ENCODE measurements around the gene ANKRD31.
"Not testable (repeated sequence)": the region's sequence is repeated elsewhere in the genome, so short reads cannot be mapped to it uniquely, and the experiment has no call there.

The ANKRD31 gene

DNA sequence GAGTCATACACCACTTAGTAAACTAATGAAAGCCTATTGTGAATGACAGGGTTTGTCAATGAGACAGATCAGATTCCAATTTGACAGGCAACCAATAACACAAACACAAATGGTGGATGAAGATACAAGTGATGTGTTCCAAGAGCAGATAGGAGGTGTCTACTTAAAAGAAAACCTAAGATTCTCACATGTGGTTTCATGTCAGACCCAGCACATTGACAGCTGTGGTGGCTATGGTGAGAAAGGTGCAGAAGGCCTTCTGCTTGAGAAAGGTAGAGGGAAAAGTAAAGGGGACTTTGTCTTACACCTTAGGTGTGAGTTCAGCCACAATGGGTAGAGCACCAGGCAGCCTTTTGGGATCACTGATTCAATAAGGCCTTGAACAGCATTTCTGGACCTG, 11.2 kb downstream of the ANKRD31 start:
- no peak for DNase-seq (ENCODE audit: low read depth in 3 of 3)

GRCh38 chr5:75220787-75221186, 15.9 kb downstream of the ANKRD31 start:
- not testable (repeated sequence) for DNase-seq (ENCODE audit: low read depth in 3 of 3)

DNA sequence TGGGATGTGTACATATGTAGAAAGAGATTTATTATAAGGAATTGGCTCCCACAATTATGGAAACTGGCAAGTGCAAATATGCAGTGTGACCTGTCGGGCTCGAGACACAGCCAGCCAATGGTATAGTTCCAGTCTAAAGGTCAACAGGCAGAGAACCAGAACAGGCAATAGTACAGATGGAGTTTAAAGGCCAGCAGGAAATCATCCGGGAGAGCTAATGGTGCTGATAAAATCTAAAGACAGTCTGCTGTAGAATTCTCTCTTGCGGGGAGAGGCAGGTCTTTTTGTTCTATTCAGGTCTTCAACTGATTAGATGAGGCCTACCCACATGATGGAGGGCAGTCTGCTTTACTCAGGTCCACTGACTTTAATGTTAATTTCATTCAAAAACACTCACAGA, 21.8 kb downstream of the ANKRD31 start:
- no peak for DNase-seq (ENCODE audit: low read depth in 3 of 3)

- no peak for DNase-seq (ENCODE audit: low read depth in 3 of 3)
These were observed 22.3 kb downstream of the ANKRD31 start for GRCh38 chr5:75214409-75214808.

- no peak for DNase-seq (ENCODE audit: low read depth in 3 of 3)
These were observed 33.1 kb downstream of the ANKRD31 start for GRCh38 chr5:75203604-75204003.

- no peak for DNase-seq (ENCODE audit: low read depth in 3 of 3)
These were observed 33.7 kb downstream of the ANKRD31 start for GRCh38 chr5:75202935-75203334.

GRCh38 chr5:75200776-75201175, 35.9 kb downstream of the ANKRD31 start:
- no peak for DNase-seq (ENCODE audit: low read depth in 3 of 3)

DNA sequence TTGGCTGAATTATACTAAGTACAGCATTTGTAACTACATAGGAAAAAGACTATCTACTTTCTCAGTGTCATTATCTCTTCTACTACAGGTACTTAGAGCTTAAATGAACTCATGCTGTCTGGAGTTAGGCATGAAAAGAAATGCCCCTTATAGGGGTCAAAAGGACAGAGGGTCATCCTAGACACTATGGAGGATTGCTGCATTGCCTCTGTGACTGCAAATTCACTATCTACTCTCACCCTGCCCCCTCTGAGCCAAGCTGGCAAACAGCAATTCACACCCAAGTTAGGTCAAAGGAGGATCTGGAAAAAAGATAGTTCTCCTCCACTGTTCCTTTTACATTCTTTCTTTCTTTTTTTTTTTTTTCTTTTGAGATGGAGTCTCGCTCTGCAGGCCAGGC, 36.7 kb downstream of the ANKRD31 start:
- no peak for DNase-seq (ENCODE audit: low read depth in 3 of 3)

DNA sequence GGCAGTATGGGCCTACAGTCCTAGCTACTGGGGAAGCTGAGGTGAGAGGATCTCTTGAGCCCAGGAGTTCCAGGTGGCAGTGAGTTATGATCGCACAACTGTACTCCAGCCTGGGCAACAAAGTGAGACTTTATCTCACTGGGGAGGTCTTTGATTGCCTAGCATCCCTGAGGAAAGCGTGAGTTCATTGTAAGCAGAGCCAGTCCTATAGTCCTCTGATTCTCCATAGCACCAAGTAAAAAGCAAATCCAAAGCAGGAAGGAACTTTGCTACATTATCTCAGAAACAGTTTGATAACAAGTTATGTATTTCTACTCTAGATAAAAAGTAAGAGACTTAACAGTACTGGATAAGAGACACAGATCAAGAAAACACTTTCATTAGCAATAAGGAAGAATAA, 37.6 kb downstream of the ANKRD31 start:
- DNase-seq (ENCODE audit: low read depth in 3 of 3) = no peak

DNA sequence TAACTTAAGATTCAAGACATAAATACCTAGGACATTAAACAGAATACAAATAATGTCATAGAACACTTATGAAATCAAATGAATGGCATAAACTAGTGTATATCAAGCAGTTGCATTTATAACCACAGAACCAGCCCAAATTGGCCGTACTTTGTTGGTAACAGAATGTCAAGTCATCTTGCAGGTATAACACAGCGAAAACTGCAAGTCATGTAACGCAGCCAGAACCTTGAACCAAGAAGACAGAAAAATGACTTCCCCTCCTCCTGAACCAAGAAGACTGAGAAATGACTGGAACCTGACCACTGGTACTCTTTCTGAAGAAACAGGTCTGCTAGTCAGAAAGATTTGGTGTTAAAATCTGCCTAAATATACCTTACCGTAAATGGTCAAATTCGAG, 38.9 kb downstream of the ANKRD31 start:
- DNase-seq (ENCODE audit: low read depth in 3 of 3) = no peak

- DNase-seq (ENCODE audit: low read depth in 3 of 3) = no peak
These were observed 43.9 kb downstream of the ANKRD31 start for GRCh38 chr5:75192804-75193203.

DNA sequence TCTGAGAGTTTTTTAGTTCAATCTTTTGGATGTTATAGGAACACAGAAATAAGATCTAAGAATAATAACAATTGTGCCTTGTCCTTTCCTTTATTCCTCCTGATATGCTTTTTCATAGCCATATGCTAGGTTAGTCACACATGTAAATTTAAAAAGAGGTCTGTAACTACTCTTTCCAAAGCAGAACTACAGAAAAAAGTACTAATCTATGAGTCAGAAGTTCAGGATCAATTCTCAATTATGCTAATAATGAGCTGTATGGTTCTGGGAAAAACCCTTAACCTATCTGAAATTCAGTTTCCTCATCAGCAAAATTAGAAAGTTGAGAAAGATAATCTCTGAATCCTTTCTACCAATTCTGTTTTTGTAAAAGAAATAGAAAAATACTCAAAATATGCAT, 44.4 kb downstream of the ANKRD31 start:
- no peak for DNase-seq (ENCODE audit: low read depth in 3 of 3)

DNA sequence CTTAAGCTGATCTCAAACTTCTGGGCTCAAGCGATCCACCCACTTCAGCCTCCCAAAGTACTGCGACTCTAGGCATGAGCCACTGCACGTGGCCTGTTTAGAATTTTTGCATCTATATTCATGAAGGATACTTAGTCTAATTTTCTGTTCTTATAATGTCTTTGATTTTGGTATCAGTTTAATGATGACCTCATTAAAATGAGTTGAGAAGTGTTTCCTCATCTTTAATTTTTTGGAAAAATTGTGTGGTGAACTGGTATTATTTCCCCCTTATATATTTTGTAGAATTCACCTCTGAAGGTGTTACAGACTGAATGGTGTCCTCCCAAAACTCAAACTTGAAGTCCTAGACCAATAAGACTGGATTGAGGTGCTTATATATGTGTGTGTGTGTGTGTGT, 46.5 kb downstream of the ANKRD31 start:
- no peak for DNase-seq (ENCODE audit: low read depth in 3 of 3)

- DNase-seq (ENCODE audit: low read depth in 3 of 3) = no peak
These were observed 47.3 kb downstream of the ANKRD31 start for GRCh38 chr5:75189353-75189752.

GRCh38 chr5:75185763-75186162, 50.9 kb downstream of the ANKRD31 start:
- DNase-seq (ENCODE audit: low read depth in 3 of 3) = no peak

- DNase-seq (ENCODE audit: low read depth in 3 of 3) = not testable (repeated sequence)
These were observed 60.7 kb downstream of the ANKRD31 start for GRCh38 chr5:75176009-75176408.

DNA sequence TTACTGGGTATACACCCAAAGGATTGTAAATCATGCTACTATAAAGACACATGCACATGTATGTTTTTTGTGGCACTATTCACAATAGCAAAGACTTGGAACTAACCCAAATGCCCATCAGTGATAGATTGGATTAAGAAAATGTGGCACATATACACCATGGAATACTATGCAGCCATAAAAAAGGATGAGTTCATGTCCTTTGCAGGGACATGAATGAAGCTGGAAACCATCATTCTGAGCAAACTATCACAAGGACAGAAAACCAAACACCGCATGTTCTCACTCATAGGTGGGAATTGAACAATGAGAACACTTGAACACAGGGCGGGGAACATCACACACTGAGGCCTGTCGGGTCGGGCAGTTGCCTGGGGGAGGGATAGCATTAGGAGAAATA, 61.8 kb downstream of the ANKRD31 start:
- not testable (repeated sequence) for DNase-seq (ENCODE audit: low read depth in 3 of 3)

DNA sequence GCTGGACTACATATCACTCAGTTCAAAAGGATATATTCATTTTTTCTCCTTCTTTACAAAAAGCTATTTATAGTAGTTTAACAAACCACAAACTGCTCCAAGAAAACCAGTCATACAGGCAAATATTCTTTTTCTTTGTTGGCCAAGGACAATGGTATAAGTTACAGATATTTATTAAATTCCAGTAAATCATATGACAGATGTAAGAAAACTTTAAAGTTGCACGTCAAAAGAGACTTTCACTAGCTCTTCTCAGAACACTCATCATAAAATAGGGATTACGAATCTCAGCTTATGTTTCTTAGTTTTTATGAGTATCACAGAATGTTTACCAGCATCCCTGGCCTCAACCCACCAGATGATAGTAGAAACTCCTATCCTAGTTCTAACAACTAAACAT, 67.2 kb downstream of the ANKRD31 start:
- DNase-seq (ENCODE audit: low read depth in 3 of 3) = no peak

- no peak for DNase-seq (ENCODE audit: low read depth in 3 of 3)
These were observed 68.5 kb downstream of the ANKRD31 start for GRCh38 chr5:75168026-75168735.

DNA sequence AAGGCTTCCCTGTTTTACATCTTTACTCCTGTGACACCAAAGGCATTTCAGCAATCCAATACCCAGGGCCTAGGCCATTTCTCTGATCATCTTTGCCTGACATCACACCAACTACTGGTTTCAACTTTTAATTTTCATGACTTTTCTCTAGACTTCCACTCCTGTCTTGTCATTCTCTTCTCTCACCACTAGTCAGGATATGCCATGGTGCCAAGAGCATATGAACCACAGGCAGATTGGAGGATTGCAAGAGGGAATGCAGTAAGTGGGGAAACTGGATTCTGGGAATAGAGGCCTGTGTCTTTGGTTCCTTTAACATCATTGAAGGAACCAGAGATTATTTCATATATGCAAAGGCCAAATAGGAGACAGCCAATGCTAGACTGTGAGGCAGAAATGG, 69.3 kb downstream of the ANKRD31 start:
- DNase-seq (ENCODE audit: low read depth in 3 of 3) = no peak

- not testable (repeated sequence) for DNase-seq (ENCODE audit: low read depth in 3 of 3)
These were observed 75.2 kb downstream of the ANKRD31 start for GRCh38 chr5:75161508-75161907.

- no peak for DNase-seq (ENCODE audit: low read depth in 3 of 3)
These were observed 80.1 kb downstream of the ANKRD31 start for GRCh38 chr5:75156585-75156984.

DNA sequence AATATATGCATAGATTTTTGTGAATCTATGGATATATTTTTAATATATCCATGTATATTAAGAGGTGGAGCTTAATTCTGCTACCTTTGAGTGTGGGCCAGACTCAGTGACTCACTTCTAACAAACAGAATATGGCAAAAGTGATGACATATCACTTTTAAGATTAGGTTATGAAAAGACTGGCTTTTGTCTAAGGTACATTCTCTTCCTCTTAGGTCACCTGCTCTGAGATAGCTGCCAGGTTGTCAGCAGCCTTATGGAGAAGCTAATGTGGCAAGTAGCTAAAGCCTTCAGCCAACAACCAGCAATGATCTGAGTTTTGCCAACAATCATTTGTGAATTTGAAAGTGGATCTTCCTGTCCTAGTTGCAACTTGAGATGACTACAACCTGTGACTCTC, 83.8 kb downstream of the ANKRD31 start:
- DNase-seq (ENCODE audit: low read depth in 3 of 3) = no peak

DNA sequence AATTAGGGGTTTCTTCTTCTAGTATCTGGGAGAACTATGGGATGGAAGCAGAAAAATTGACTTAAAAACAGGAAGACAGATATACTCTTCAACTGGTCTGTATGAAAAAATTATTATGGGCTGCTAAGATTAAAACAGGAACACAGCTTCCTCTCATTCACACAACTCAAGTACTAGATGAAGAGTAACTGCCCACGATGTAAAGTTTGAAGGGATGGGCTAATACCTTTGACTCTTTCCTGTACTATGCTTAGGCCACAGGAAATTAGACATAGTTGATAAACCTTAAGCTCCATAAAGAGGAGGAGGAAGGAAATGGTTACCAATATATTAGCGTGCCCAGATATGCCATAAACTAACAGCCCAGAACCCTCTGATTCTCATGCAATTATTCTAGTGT, 88.6 kb downstream of the ANKRD31 start:
- no peak for DNase-seq (ENCODE audit: low read depth in 3 of 3)

Measured in stimulated activated CD4-positive, alpha-beta T cell treated with anti-CD3 and anti-CD28 coated beads, TNF-alpha, amount 100 ng/mL, for 4 hours (primary cell).